ENCODE measurements around the gene CBLN1.

CBLN1 gene

DNA sequence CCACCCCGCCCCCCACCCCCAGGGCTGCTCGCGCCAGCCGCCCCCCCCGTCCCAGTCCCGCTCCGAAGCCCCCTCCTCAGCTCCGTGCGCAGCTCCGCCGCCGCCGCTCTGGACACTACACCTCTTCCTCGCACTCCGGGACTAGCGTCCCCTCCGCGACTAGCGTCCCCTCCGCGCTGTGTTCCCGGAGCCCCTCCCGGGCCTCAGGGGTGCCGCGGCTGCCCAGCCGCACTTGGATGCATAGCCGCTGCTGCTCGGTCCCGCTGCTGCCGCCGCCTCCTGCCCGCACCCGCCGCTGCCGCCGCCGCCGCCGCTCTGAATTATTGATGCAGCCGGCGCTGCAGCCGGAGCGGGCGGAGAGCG lies at the start of gene CBLN1:
Gene CBLN1 (minus strand): TSS at position 359 of the 363 bp plus-strand sequence. CDS start 373 bp downstream, outside the sequence.
- in situ Hi-C loops (cut with MboI; ENCODE audit: low sequenced_read_pairs): no loop called here

GRCh38 chr16:49330562-49331201 lies 49.0 kb upstream of the CBLN1 start:
- in situ Hi-C loops (cut with MboI; ENCODE audit: low sequenced_read_pairs): no loop called here

DNA sequence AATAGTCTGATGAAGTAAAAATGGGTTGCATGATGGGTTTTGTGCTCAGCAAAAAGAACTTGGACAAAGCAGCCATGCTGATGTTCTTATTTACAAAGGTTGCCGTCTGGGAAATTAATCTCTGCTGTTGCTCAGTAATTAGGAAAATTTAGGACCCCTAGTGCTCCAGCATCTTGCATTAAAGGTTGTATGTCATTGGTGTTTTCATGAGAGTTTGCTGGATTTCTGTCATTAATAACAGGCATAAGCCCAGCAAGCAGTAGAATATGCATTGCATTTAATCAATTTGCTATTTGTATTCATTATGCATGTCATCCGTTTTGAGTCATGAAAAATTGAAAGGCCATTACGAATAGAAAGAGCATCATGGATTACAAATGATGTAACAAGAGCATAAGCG lies 46.7 kb upstream of the CBLN1 start:
- in situ Hi-C loops (cut with MboI; ENCODE audit: low sequenced_read_pairs): no loop called here

GRCh38 chr16:49327466-49327865 lies 45.8 kb upstream of the CBLN1 start:
- in situ Hi-C loops (cut with MboI; ENCODE audit: low sequenced_read_pairs): no loop called here

GRCh38 chr16:49324703-49325102 lies 43.1 kb upstream of the CBLN1 start:
- in situ Hi-C loops (cut with MboI; ENCODE audit: low sequenced_read_pairs): no loop called here

DNA sequence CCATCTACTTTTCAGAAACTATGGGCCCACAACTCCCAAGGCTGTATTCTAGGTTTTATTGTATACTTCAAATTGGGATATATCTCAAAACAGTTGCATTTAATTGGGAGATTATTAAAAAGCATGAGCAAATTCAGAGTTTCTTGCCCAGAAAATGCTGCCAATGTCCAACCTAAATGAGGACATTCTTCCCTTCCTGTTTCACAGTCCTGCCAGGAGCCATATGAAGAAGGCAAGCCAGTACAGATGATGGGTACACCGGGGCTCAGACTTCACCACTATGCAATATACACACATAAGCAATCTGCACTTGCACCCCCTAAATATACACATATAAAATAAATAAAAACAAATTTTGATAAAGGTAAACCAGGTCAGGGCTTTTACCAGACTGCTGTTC lies 34.0 kb upstream of the CBLN1 start:
- in situ Hi-C loops (cut with MboI; ENCODE audit: low sequenced_read_pairs): no loop called here

- in situ Hi-C loops (cut with MboI; ENCODE audit: low sequenced_read_pairs): no loop called here
These were observed 30.8 kb upstream of the CBLN1 start for GRCh38 chr16:49312389-49312985.

- in situ Hi-C loops (cut with MboI; ENCODE audit: low sequenced_read_pairs): no loop called here
These were observed 30.2 kb upstream of the CBLN1 start for GRCh38 chr16:49311823-49312222.

DNA sequence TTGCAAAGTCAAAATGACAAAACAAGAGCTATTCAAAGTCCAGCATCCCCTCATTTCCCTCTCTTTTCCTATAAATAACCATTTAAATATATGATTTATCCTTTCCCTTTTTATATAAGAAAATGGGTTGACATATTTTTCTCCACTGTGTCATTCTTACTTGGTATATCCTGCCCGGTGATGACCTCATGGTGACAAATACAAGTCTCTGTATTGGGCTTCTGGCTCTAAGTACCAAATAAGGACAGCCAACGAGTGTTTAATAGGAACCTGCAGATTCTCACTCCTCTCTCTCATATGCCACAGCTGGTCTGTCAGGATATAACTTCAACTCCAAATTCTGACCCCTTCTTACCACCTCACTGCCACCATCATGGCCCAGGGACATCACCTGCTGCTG lies 25.5 kb upstream of the CBLN1 start:
- in situ Hi-C loops (cut with MboI; ENCODE audit: low sequenced_read_pairs): no loop called here

GRCh38 chr16:49305406-49305805 lies 23.8 kb upstream of the CBLN1 start:
- in situ Hi-C loops (cut with MboI; ENCODE audit: low sequenced_read_pairs): no loop called here

DNA sequence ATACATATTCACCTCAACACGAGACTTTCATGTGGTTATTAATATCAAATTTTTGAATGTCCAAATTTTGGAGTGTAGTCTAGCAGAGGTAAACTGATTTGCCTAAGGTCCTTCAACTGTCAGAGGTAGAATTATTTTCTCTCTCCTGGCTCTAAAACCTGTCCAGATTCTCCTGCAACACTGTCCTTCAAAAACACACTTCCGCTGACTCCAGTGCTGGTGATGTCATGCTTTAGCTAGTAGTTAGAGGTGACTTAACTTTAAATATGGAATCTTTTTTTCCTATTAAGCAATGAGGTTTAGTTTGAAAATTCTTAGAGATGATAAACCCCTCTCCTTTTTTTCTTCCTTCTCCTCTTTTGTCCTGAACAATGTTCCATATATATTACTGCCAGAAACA lies 10.8 kb upstream of the CBLN1 start:
- in situ Hi-C loops (cut with MboI; ENCODE audit: low sequenced_read_pairs): no loop called here

DNA sequence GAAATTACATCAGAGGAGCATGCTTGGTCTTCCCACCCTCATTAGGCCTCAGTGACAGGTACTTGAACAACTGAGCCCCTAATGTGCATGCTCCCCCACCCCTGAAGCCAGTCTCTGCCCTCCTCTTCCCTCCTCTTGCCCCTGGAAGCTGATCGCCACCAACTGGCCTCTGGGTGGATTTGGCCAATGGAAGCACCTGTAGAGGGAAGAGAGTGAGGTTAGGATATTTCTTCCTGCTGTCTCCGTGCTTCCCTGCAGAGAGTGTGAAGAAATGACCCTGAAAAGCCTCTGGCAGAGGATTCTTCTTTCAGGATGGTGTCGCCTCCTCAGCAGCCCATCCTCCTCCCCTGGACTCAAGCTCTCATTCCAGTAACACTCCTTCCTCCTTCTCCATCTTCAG lies 5.9 kb upstream of the CBLN1 start:
- in situ Hi-C loops (cut with MboI; ENCODE audit: low sequenced_read_pairs): no loop called here

GRCh38 chr16:49284962-49285361 lies 3.3 kb upstream of the CBLN1 start:
- in situ Hi-C loops (cut with MboI; ENCODE audit: low sequenced_read_pairs): no loop called here

- in situ Hi-C loops (cut with MboI; ENCODE audit: low sequenced_read_pairs): no loop called here
These were observed 1.9 kb upstream of the CBLN1 start for GRCh38 chr16:49283376-49284049.

- in situ Hi-C loops (cut with MboI; ENCODE audit: low sequenced_read_pairs): no loop called here
These were observed 1.2 kb upstream of the CBLN1 start for GRCh38 chr16:49282690-49283375.

GRCh38 chr16:49281843-49282642 lies 405 bp upstream of the CBLN1 start:
- in situ Hi-C loops (cut with MboI; ENCODE audit: low sequenced_read_pairs): no loop called here

DNA sequence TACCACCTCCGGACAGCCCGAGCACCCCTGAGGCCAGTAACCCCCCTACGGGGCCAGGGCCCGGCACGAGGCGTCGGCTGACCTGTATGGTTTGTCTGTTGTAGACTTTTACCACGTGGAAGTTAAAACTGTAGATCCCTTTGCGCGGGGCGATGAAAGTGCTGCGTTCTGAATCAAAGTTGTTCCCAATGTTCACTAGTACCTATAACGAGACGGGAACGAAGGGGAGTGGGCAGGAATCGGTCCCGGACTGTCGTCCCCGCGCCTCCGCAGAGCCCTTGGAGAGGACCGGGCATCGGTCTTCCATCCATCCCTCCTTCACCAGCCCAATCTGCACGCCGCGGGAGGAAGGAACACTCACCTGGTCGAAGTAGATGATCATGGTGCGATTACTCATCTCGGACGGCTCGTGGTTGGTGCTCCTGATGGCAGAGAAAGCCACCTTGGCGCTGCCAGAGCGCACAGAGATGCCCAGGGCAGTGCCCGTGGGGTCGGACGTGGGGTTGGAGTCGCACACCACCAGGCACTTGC lies 732 bp downstream of the CBLN1 start:
- in situ Hi-C loops (cut with MboI; ENCODE audit: low sequenced_read_pairs): no loop called here

DNA sequence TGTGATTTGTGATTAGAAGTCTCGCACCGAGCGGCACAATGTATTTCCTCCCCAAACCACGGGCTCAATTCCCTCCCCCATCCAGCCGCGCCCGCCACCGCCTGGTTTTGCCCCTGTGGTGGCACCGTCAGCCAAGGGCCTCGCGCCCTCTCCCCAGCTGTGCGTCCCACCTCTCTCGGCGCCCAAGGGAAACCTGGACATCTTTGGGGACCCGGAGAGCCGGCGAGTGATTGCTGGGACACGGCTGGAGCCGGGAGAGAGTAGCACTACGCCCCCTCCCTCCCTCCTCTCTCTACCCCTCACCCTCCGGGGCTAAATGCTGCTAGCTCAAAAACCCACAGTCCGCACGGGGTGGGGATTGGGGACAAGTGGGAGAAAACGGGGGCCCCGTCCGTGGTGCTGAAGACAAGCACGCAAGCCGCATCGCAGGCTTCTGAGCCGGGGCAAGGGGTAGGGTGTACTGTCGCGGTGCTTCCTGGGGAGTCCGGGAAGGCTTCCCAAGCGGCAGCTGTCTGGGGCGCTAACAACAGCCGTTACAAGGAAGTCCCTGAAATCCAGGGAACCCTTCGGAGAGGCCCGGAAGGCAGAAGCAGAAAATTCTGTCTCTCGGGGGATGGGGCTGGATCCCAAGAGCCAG lies 1.4 kb downstream of the CBLN1 start:
- in situ Hi-C loops (cut with MboI; ENCODE audit: low sequenced_read_pairs): no loop called here

GRCh38 chr16:49278944-49279725 lies 2.5 kb downstream of the CBLN1 start:
- in situ Hi-C loops (cut with MboI; ENCODE audit: low sequenced_read_pairs): no loop called here

GRCh38 chr16:49278567-49278827 lies 3.1 kb downstream of the CBLN1 start:
- in situ Hi-C loops (cut with MboI; ENCODE audit: low sequenced_read_pairs): no loop called here

Measured in hTERT RPE-1 (cell line).